ENCODE results near the gene PLOD2. TPM values are rescaled to one million over a fixed set of nuclear protein-coding genes. Genes with fewer than 3 reads are reported as not detected.

PLOD2 gene
- total and polyA plus RNA-seq, 2 of the 8 experiments (the other 6 are each of a cell fraction or from before 2014, with no cell fraction given) = 4.0 to 28.7 TPM

GRCh38 chr3:146177519-146177918, 16.5 kb upstream of the PLOD2 start:
- Histone ChIP-seq H3K36me3 (ENCODE audit: control insufficient read depth in 2 of 4, insufficient read depth in 4 of 4, low read length in 3 of 4) (no peaks in the 10 kb centered on the region), H3K4me2 (ENCODE audit: insufficient read depth in 1 of 2, low read depth in 2 of 2, low read length in 2 of 2) (no peak overlapping the region), H3K4me3 (ENCODE audit: extremely low read depth in 1 of 4, insufficient read depth in 2 of 4, low read depth in 3 of 4, low read length in 4 of 4) (no peak overlapping the region), H4K8ac (ENCODE audit: extremely low read depth, insufficient read depth, low read length) (no peak overlapping the region), H3K14ac (ENCODE audit: insufficient read length) (no peak overlapping the region), H2BK120ac (replicated peaks; ENCODE audit: low read depth, low read length) (no peak overlapping the region), H4K5ac (ENCODE audit: insufficient read length, low read depth, low read length) (no peak overlapping the region), H3K27ac (ENCODE audit: low read depth, low read length) (no peak overlapping the region), H3K79me1 (ENCODE audit: low read depth, low read length) (no peaks in the 10 kb centered on the region), H3K79me2 (ENCODE audit: control insufficient read depth in 1 of 2, insufficient read depth in 2 of 2, low read length in 2 of 2) (no peaks in the 10 kb centered on the region), H3K18ac (ENCODE audit: extremely low read depth, low read length) (no peak overlapping the region), H2AK5ac (ENCODE audit: low read depth, low read length) (no peak overlapping the region), H2AFZ (ENCODE audit: low read length) (peak overlapping the region; percentile 60; the same call in 1 of the 2 replicates), H3K27me3 (replicated peaks in 1 of 4; ENCODE audit: control insufficient read depth in 3 of 4, extremely low read depth in 1 of 4, insufficient read depth in 3 of 4, low read length in 3 of 4) (no peaks in the 10 kb centered on the region), H2BK5ac (ENCODE audit: low read depth, low read length) (no peak overlapping the region), H2BK15ac (ENCODE audit: low read length) (no peak overlapping the region), H3K4ac (replicated peaks; ENCODE audit: insufficient read length, low read depth, low read length) (no peak overlapping the region), H3K4me1 (replicated peaks in 1 of 4; ENCODE audit: control insufficient read depth in 3 of 4, insufficient read depth in 4 of 4, low read length in 3 of 4) (no peaks in the 10 kb centered on the region), H2BK12ac (ENCODE audit: low read depth, low read length) (no peak overlapping the region), H4K20me1 (replicated peaks in 1 of 2; ENCODE audit: control insufficient read depth in 1 of 2, insufficient read depth in 2 of 2, low read length in 2 of 2) (no peaks in the 10 kb centered on the region), H2BK20ac (ENCODE audit: low read length) (no peak overlapping the region), H3K23ac (ENCODE audit: insufficient read length) (no peak overlapping the region), H3K56ac (replicated peaks; ENCODE audit: insufficient read length, low read depth, low read length) (no peak overlapping the region), H3K9me3 (ENCODE audit: insufficient read depth in 2 of 2, low read depth in 1 of 2, low read length in 1 of 2) (no peaks in the 10 kb centered on the region), H3K9ac (replicated peaks in 1 of 4; ENCODE audit: extremely low read depth in 1 of 4, low read depth in 3 of 4, low read length in 3 of 4) (no peak overlapping the region), H4K91ac (replicated peaks; ENCODE audit: insufficient read length, low read length) (no peak overlapping the region), H3K23me2 (ENCODE audit: low read depth, low read length) (no peaks in the 10 kb centered on the region)
- ChIA-PET CTCF (ENCODE audit: partially characterized antibody) (interaction anchor here (0.6 to 5.7 kb wide), 7 partner anchors 11 to 112 kb away, joined by 3 to 46 read pairs (median 4); no protein-coding TSS in a partner anchor), POLR2A (ENCODE audit: partially characterized antibody) (no interaction called here)
- no peak for DNase-seq (ENCODE audit: low read depth in 1 of 2, low spot score in 2 of 2)
- 94% methylated on average over 1 of the region's 1 CpG; no CpG with 5 or more reads in 1 of the 2 experiments for WGBS, 2 experiments (ENCODE audit: extremely low coverage in 1 of 2, insufficient coverage in 1 of 2, insufficient read length in 1 of 2, insufficient replicate concordance in 2 of 2, low coverage in 1 of 2, low lambda C conversion rate in 2 of 2, missing lambda C conversion rate in 1 of 2)
- FAIRE-seq = no peak
- TF ChIP-seq SIX5 (IDR thresholded peaks at IDR 0.05; ENCODE audit: low read depth, low read length) = no peak
- TF ChIP-seq JUN (IDR thresholded peaks at IDR 0.05; ENCODE audit: low read depth, low read length) = no peak
- no peak for TF ChIP-seq GABPA (IDR thresholded peaks at IDR 0.05; ENCODE audit: borderline replicate concordance, insufficient read depth, low read length)
- TF ChIP-seq, protein P1, sequence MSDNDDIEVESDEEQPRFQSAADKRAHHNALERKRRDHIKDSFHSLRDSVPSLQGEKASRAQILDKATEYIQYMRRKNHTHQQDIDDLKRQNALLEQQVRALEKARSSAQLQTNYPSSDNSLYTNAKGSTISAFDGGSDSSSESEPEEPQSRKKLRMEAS (IDR thresholded peaks at IDR 0.05) = no peak

All from H1 (cell line).